ENCODE data around the gene APBB3. TPM values are rescaled to one million over a fixed set of nuclear protein-coding genes. Genes with fewer than 3 reads are reported as not detected.
"Not testable (repeated sequence)": the region's sequence is repeated elsewhere in the genome, so short reads cannot be mapped to it uniquely, and the experiment has no call there.

APBB3 gene, protein sequence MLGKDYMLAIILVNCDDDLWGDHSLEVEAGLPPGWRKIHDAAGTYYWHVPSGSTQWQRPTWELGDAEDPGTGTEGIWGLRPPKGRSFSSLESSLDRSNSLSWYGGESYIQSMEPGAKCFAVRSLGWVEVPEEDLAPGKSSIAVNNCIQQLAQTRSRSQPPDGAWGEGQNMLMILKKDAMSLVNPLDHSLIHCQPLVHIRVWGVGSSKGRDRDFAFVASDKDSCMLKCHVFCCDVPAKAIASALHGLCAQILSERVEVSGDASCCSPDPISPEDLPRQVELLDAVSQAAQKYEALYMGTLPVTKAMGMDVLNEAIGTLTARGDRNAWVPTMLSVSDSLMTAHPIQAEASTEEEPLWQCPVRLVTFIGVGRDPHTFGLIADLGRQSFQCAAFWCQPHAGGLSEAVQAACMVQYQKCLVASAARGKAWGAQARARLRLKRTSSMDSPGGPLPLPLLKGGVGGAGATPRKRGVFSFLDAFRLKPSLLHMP
- 10 to 100 TPM in 1 of 3 donors, 1 to 10 TPM in 2; 8.0 to 10.4 (median 9.2) TPM for total RNA-seq

DNA sequence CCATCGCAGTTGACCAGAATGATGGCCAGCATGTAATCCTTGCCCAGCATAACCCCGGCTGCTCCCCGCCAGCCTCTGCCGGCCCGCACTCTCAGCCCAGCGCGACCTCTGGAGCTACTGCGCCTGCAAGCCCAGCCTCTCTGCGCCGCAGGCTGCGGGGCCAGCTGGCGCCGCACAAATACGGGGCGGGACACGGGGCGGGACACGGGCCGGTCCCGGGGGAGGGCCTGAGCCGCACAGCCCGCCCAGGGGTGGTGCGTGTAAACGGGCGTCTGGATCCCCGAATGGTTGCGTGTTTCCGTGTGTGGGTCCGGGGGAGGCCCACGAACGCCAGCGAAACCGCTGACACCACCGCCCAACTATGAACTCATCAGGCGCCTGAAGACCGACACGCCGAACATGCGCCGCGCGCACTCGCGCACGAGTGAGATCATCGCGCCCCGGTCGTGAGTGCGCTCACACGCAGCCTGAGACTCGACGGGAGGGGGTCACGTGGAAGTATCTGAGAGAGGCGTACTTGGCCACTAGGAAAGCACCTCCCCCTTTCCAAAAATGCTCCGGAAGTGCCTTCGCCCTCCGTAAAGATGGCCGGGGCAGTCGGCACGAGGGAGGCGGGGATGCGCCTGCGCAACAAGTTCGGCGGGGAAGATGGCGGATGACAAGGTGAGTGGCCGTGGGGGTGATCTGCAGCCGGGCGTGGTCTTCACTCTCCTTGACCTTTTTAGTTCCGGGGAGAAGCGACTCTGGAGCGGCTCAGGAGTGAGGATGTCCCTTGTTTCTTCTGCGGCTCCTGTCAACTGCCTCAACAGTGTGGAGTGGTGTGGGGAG is at the start of gene APBB3, which contains the start of gene SLC35A4:
Gene APBB3, minus strand, starts transcription at position 403 of the 828 bp plus-strand sequence. Its CDS starts 353 bp downstream, at position 50.
Gene SLC35A4, plus strand, starts transcription at position 633 of the 828 bp plus-strand sequence. CDS start 2,342 bp downstream, outside the sequence.
- Mint-ChIP-seq H3K4me1 (ENCODE audit: low read depth) (peaks cover 52% of the 10 kb centered on the region), H3K4me3 (peak within 1 kb of the TSS; percentile 97), H3K36me3 (ENCODE audit: insufficient read depth) (peaks cover 25% of the 10 kb centered on the region), H3K27me3 (ENCODE audit: low read depth) (no peaks in the 10 kb centered on the region), H3K9me3 (no peaks in the 10 kb centered on the region)
- DNase-seq (peak; percentile 93), ATAC-seq (peak; percentile 88 to 90)

GRCh38 chr5:140611020-140611521 is 46.7 kb upstream of the APBB3 start:
- H3K27me3 Mint-ChIP-seq (ENCODE audit: low read depth) = peaks cover 10% of the 10 kb centered on the region
- H3K4me1 Mint-ChIP-seq (ENCODE audit: low read depth) = peaks cover 8% of the 10 kb centered on the region

GRCh38 chr5:140609126-140609525 is 44.7 kb upstream of the APBB3 start:
- Mint-ChIP-seq H3K27me3 (ENCODE audit: low read depth) (peaks cover 10% of the 10 kb centered on the region), H3K9me3 (no peaks in the 10 kb centered on the region), H3K4me3 (no peak overlapping the region), H3K4me1 (ENCODE audit: low read depth) (peaks cover 8% of the 10 kb centered on the region), H3K36me3 (ENCODE audit: insufficient read depth) (no peaks in the 10 kb centered on the region)
- ATAC-seq = no peak
- DNase-seq = no peak

More at GRCh38 chr5:140611020-140611521, 46.7 kb upstream of the APBB3 start:
- no peak for ATAC-seq
- no peaks in the 10 kb centered on the region for H3K9me3 Mint-ChIP-seq
- no peak overlapping the region for H3K4me3 Mint-ChIP-seq
- no peak for DNase-seq
- H3K36me3 Mint-ChIP-seq (ENCODE audit: insufficient read depth) = no peaks in the 10 kb centered on the region

GRCh38 chr5:140608722-140609121 is 44.3 kb upstream of the APBB3 start:
- Mint-ChIP-seq H3K27me3 (ENCODE audit: low read depth) (peaks cover 10% of the 10 kb centered on the region), H3K4me3 (no peak overlapping the region), H3K4me1 (ENCODE audit: low read depth) (peaks cover 8% of the 10 kb centered on the region), H3K36me3 (ENCODE audit: insufficient read depth) (no peaks in the 10 kb centered on the region), H3K9me3 (no peaks in the 10 kb centered on the region)
- ATAC-seq (no peak), DNase-seq (no peak)

- DNase-seq = no peak
- H3K27me3 Mint-ChIP-seq (ENCODE audit: low read depth) = peaks cover 5% of the 10 kb centered on the region
- H3K4me3 Mint-ChIP-seq = no peak overlapping the region
- H3K9me3 Mint-ChIP-seq = no peaks in the 10 kb centered on the region
- H3K36me3 Mint-ChIP-seq (ENCODE audit: insufficient read depth) = no peaks in the 10 kb centered on the region
- H3K4me1 Mint-ChIP-seq (ENCODE audit: low read depth) = peaks cover 6% of the 10 kb centered on the region
- ATAC-seq = no peak
Measured at GRCh38 chr5:140607031-140607430, 42.6 kb upstream of the APBB3 start.

GRCh38 chr5:140605879-140606278 is 41.5 kb upstream of the APBB3 start:
- no peak for ATAC-seq
- Mint-ChIP-seq H3K36me3 (ENCODE audit: insufficient read depth) (no peaks in the 10 kb centered on the region), H3K4me1 (ENCODE audit: low read depth) (peaks cover 1% of the 10 kb centered on the region), H3K27me3 (ENCODE audit: low read depth) (peaks cover 2% of the 10 kb centered on the region), H3K4me3 (no peak overlapping the region), H3K9me3 (no peaks in the 10 kb centered on the region)
- no peak for DNase-seq

GRCh38 chr5:140603734-140604133 is 39.3 kb upstream of the APBB3 start:
- H3K36me3 Mint-ChIP-seq (ENCODE audit: insufficient read depth) = no peaks in the 10 kb centered on the region
- DNase-seq (no peak), ATAC-seq (no peak)
- peaks cover 2% of the 10 kb centered on the region for H3K27me3 Mint-ChIP-seq (ENCODE audit: low read depth)
- H3K4me1 Mint-ChIP-seq (ENCODE audit: low read depth) = no peaks in the 10 kb centered on the region
- H3K9me3 Mint-ChIP-seq = no peaks in the 10 kb centered on the region
- no peak overlapping the region for H3K4me3 Mint-ChIP-seq

DNA sequence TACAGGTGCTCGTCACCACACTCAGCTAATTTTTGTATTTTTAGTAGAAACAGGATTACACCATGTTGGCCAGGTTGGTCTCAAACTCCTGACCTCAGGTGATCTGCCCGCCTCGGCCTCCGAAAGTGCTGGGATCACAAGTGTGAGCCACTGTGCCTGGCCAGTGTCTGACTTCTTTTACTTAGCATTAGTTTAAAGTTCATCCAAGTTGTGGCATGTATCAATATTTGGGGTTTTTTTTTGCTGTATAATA is 39.0 kb upstream of the APBB3 start:
- not testable (repeated sequence) for DNase-seq; H3K4me1 Mint-ChIP-seq (ENCODE audit: low read depth); H3K36me3 Mint-ChIP-seq (ENCODE audit: insufficient read depth); H3K9me3 Mint-ChIP-seq; H3K4me3 Mint-ChIP-seq; ATAC-seq; H3K27me3 Mint-ChIP-seq (ENCODE audit: low read depth)

DNA sequence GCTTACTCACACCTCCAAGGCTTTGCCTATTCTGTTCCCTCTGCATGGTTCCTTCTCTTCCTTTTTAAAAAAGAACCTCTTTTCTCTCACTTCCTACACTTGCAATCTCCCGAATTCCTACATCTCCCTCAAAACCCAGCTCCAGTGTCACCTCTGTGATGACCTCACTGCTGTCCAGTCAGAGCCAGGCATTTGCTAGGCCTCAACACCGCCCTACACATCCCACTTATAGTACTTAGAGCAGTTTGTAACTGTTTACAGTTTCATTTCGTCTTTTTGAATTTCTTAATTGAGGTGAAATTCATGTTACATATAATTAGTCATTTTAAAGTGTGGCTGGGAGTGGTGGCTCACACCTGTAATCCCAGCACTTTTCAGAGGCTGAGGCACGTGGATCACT is 37.7 kb upstream of the APBB3 start:
- no peak overlapping the region for H3K4me3 Mint-ChIP-seq
- ATAC-seq (no peak), DNase-seq (no peak)
- H3K27me3 Mint-ChIP-seq (ENCODE audit: low read depth) = peaks cover 2% of the 10 kb centered on the region
- H3K36me3 Mint-ChIP-seq (ENCODE audit: insufficient read depth) = no peaks in the 10 kb centered on the region
- H3K9me3 Mint-ChIP-seq = no peaks in the 10 kb centered on the region
- H3K4me1 Mint-ChIP-seq (ENCODE audit: low read depth) = no peaks in the 10 kb centered on the region

DNA sequence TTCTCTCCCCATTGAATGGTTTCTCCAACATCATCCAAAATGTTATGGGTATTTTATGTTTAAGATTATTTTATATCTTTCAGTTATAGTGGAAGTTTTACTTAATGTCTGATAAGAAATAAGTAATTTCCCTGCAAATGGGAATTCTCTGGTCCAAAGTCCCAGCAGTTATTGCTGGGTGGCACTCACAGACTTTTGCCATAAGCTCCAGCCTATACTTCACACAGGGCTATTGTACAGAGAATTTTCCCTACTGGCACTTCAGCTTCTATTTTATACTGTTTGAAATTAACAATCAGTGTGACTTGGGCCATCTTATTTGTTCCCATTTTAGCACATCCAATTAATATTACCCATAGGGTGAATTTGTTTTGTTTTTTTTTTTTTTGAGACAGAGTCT is 35.7 kb upstream of the APBB3 start:
- Mint-ChIP-seq H3K4me1 (ENCODE audit: low read depth) (no peaks in the 10 kb centered on the region), H3K27me3 (ENCODE audit: low read depth) (no peaks in the 10 kb centered on the region), H3K4me3 (no peak overlapping the region), H3K36me3 (ENCODE audit: insufficient read depth) (no peaks in the 10 kb centered on the region), H3K9me3 (no peaks in the 10 kb centered on the region)
- DNase-seq = no peak
- no peak for ATAC-seq

- ATAC-seq = no peak
- Mint-ChIP-seq H3K4me3 (no peak overlapping the region), H3K9me3 (no peaks in the 10 kb centered on the region), H3K36me3 (ENCODE audit: insufficient read depth) (no peaks in the 10 kb centered on the region), H3K27me3 (ENCODE audit: low read depth) (no peaks in the 10 kb centered on the region), H3K4me1 (ENCODE audit: low read depth) (no peaks in the 10 kb centered on the region)
- no peak for DNase-seq
Measured at GRCh38 chr5:140598836-140599235, 34.4 kb upstream of the APBB3 start.

DNA sequence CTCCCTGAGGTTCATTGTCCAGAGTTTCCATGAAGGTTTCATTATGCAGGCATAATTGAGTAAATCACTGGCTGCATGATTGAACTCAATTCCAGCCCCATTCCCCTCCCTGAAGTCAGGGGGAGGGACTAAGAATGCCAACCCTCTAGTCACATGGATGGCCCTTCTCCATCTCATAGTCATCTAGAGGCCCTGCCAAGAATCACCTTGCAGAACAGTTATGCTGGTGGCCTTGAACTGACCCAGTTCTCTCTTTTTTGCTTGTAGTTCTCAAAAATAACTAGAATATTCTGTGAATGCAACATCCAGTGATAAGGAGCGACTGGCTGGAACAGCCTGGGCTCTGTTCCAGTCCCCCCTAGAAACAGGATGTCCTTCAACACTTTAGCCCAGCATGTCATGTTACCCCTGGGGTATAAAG is 31.9 kb upstream of the APBB3 start:
- ATAC-seq (no peak), DNase-seq (no peak)
- Mint-ChIP-seq H3K4me1 (ENCODE audit: low read depth) (no peaks in the 10 kb centered on the region), H3K4me3 (no peak overlapping the region), H3K27me3 (ENCODE audit: low read depth) (no peaks in the 10 kb centered on the region), H3K36me3 (ENCODE audit: insufficient read depth) (no peaks in the 10 kb centered on the region), H3K9me3 (no peaks in the 10 kb centered on the region)

- Mint-ChIP-seq H3K27me3 (ENCODE audit: low read depth) (no peaks in the 10 kb centered on the region), H3K4me3 (no peak overlapping the region), H3K36me3 (ENCODE audit: insufficient read depth) (no peaks in the 10 kb centered on the region), H3K4me1 (ENCODE audit: low read depth) (no peaks in the 10 kb centered on the region), H3K9me3 (no peaks in the 10 kb centered on the region)
- DNase-seq (no peak), ATAC-seq (no peak)
Measured at GRCh38 chr5:140595538-140596300, 31.3 kb upstream of the APBB3 start.

DNA sequence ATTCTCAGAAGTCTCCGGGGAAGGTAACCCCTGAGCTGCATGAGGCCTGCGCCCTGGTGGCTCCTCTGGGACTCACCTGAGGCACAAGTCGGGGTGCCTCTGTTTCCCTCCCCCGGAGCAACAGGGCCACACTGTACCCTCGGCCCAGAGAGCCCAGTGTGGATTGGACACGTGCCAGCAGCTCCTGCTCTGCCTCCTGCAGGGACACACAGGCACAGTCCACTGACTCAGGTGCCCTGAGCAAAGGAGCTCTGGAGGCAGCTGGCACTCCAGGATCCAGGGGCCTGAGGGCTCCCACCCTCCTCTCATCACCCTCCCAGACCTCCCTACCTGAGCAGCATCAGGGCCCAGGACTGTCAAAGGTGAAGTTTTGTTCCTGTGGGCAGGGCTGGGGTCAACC is 29.8 kb upstream of the APBB3 start:
- Mint-ChIP-seq H3K27me3 (ENCODE audit: low read depth) (no peaks in the 10 kb centered on the region), H3K4me1 (ENCODE audit: low read depth) (no peaks in the 10 kb centered on the region), H3K4me3 (no peak overlapping the region), H3K36me3 (ENCODE audit: insufficient read depth) (no peaks in the 10 kb centered on the region), H3K9me3 (no peaks in the 10 kb centered on the region)
- DNase-seq (no peak), ATAC-seq (no peak)

Measured in activated T-cell treated with anti-CD3 and anti-CD28 coated beads, Interleukin-2, amount 50 U/mL, for 4 hours (primary cell).